Esophagus squamous epithelium (tissue), 4 donors: ENCODE data around the gene SMYD3.

Experiments
- POLR2A ChIP-seq, 4 donors: fragments of 450-650 bp; IDR thresholded peaks; one replicate each; pipeline ENCODE4 v1.6.1; 2017; ENCODE audit warnings: antibody characterized with exemption in 4 of 4, mild to moderate bottlenecking in 4 of 4, moderate library complexity in 3 of 4
- TF ChIP-seq, protein P1 (sequence below), 6 experiments: fragments of 450-650 bp in 4 of 6; fragments of 200-600 bp in 2 of 6; sonication (generic) in 2 of 6; IDR thresholded peaks; one replicate each; pipeline ENCODE4 v1.5.1; 2016 to 2019; ENCODE audit warnings: antibody characterized with exemption in 6 of 6, mild to moderate bottlenecking in 4 of 6, moderate library complexity in 4 of 6

DNA sequence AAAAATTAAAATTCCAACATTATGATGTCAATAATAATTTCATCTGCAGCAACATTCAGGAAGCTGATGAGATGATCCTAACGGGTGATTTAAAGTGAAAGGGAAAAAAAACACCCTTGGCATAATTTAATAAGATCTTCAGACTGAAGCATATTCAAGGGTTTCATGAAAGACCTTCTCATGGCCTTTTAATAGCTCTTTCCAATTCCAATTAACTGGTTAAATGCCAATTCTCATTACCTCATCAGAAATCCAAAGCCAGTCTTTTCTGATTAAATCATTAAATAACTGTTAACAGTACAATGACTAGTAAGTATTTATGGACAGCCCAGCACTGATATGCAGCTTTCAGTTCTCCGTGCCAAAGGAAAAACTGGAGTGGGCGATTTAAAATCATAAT, 407.5 kb downstream of the SMYD3 start:
- TF ChIP-seq, protein P1, sequence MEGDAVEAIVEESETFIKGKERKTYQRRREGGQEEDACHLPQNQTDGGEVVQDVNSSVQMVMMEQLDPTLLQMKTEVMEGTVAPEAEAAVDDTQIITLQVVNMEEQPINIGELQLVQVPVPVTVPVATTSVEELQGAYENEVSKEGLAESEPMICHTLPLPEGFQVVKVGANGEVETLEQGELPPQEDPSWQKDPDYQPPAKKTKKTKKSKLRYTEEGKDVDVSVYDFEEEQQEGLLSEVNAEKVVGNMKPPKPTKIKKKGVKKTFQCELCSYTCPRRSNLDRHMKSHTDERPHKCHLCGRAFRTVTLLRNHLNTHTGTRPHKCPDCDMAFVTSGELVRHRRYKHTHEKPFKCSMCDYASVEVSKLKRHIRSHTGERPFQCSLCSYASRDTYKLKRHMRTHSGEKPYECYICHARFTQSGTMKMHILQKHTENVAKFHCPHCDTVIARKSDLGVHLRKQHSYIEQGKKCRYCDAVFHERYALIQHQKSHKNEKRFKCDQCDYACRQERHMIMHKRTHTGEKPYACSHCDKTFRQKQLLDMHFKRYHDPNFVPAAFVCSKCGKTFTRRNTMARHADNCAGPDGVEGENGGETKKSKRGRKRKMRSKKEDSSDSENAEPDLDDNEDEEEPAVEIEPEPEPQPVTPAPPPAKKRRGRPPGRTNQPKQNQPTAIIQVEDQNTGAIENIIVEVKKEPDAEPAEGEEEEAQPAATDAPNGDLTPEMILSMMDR (IDR thresholded peaks at IDR 0.05), result no peak
- TF ChIP-seq POLR2A (IDR thresholded peaks at IDR 0.05), result no peak
